GM18502 (cell line): Measurements from ENCODE around the gene HTT.

Source experiments
- ATAC-seq: cut with Tn5 transposase; IDR thresholded peaks from one replicate; pipeline ENCODE4 v1.9.1; 2021; ENCODE audit warnings: mild to moderate bottlenecking; ENCODE audit not compliant: unreplicated experiment, poor library complexity

Gene HTT

DNA sequence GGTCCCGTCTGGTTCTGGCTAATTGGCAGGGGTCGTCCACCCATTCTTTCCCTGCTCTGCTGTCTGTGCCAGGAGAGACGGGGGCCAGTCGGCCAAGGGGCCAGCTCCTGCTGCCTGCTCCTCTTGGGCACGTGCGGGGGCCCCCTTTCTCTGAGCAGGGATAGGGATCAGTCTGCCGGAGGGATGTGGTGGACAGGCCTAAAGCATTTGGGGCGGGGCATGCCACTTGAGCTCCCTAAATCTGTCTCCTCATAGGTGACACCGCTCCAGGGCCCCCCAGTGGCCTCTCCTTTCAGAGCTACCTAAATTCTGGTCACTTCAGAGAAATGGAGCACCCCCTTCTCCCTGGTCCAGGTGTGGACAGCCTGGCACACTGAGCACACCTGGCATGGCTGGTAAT lies 170.3 kb downstream of the HTT start:
- ATAC-seq, result no peak

DNA sequence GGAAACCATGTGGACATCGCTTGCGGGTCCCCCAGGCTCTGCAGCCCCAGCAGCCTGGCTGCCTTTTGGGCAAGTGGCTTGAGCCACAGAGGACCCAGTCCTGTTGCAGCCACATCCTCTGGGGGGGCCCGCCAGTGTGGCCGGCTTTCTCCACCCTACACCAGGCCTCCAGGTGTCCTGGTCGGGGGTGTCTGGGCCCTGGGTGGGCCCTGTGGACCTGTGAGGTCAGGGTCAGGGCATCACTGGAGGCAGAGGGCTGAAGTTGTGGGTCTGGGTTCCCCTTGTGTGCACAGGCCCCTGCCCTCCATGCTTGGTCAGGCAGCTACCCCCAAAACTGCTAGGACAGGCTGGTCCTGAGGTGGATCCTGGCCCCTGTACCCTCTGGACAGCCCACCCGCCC lies 171.2 kb downstream of the HTT start:
- ATAC-seq, result no peak

DNA sequence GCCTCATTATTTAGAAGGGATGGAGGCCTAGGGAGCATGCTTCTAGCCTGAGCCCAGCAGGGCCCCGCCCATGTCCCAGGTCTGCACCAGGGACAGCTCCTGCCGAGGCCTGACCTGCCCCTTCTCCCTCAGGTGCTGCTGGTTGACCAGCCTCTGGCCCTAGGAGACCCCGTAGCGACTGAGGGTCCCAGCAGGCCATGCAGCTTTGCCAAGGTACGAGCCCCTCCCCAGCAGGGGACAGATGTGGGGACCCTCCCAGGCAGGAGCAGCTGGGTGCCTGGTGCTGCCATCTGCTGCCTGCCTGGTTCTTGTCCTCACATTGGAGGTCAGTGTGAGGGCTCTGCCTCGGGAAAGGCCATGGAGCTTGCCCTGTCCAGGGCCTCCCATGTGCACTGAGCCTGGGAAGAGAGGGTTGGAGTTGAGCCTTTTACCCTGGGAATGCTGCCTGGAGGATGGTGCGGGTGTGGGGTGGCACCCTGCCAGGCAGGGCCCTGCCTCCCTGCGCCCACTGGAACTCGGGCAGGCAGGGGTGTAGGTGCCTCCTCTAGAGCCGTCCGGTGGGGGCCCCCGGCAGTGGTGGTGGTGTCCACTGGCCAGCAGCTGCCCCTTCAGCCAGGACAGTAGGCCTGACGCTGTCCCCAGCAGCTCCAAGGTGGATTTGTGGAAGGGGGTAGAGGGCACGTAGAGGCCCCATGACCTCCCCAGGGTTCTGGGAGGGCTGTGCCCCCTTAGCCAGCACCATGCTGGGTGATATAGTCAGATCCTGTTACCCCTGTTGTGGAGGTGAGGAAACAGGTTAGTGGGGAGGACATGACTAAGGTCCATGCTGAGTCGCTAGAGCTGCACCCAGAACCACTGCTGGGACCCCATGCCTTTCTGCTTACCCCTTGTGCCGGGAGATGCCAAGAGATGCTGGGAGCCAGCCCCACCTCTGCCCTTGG lies 172.2 kb downstream of the HTT start:
- no peak for ATAC-seq

GRCh38 chr4:3247399-3248177 lies 173.1 kb downstream of the HTT start:
- ATAC-seq, result no peak

DNA sequence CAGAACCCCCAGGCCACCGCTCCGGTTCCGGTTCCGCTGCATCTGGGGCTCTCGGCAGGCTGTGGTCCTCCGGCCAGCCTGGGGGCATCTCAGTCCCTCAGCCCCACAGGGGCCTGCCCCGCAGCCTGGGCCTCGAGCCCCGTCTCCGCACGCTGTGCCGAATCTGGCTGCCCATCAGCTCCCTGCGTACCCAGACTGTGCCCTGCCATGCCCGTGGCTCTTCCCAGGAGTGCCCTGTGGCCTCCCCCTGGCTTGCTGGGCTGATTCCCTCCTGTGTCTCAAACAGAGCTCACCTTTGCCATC lies 173.6 kb downstream of the HTT start:
- ATAC-seq, result no peak

- ATAC-seq, result no peak
These were observed 174.6 kb downstream of the HTT start, which contains the start of gene MSANTD1 for GRCh38 chr4:3248811-3249661. Gene MSANTD1, plus strand, starts transcription at chr4:3249159. Its CDS starts 64 bp downstream, at chr4:3249223.

- ATAC-seq, result no peak
These were observed 175.4 kb downstream of the HTT start for GRCh38 chr4:3249711-3250437.

- no peak for ATAC-seq
These were observed 176.0 kb downstream of the HTT start for GRCh38 chr4:3250438-3250955.

DNA sequence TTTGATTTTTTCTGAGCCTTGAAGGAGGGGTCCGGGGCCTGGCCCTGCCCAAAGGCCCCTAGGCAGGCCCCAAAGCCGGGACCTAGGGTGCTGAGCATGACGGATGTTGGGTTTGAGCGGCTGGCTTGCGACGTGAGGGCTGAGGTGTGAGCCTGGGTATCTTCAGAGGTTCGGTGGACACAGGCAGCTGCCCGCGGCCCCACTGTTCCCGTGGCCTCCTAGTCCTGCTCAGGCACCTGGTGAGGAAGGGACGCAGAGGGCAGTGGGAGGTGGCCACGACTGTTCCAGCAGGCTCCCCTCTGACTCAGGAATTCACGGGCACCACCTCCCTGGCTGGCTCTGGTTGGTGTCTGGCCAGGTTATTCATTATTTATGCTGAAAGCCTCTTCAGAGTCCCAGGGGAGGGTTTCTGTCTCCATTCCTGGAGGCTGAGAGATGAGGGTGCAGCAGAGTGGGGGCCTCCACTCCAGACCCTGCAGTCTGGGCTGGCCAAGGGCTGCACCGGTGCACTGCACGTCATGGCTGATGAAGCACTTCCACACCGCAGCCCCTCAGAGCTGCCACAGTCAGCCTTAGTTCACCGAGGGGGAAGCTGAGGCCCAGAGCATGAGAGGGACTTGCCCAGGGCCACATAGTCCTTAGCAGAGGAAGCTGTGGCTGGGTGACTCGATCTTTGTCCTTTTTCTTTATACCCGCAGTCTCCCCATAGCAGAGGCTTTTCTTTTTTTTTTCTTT lies 176.6 kb downstream of the HTT start:
- no peak for ATAC-seq

- ATAC-seq, result no peak
These were observed 177.4 kb downstream of the HTT start for GRCh38 chr4:3251691-3252479.

GRCh38 chr4:3252480-3252828 lies 178.0 kb downstream of the HTT start:
- ATAC-seq, result no peak

GRCh38 chr4:3252831-3253641 lies 178.6 kb downstream of the HTT start:
- no peak for ATAC-seq

DNA sequence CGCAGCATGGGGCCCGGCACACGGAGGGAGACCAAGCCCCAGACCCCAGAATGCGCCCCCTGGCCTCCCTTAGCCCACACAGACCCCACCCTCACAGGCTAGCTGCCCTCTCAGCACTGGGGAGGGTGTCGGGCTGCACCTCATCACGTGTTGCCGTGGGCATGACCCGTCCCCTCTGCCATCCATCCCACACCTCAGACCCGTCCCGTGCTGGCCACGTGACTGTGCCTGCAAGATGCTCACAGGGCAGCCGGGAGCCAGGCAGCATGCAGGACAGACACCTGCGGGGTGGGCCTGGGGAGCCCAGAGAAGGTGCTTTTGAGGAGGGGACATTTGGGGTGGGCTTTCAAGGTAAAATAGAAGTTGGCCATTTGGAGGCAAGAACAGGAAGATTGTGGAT lies 179.3 kb downstream of the HTT start:
- ATAC-seq, result no peak

DNA sequence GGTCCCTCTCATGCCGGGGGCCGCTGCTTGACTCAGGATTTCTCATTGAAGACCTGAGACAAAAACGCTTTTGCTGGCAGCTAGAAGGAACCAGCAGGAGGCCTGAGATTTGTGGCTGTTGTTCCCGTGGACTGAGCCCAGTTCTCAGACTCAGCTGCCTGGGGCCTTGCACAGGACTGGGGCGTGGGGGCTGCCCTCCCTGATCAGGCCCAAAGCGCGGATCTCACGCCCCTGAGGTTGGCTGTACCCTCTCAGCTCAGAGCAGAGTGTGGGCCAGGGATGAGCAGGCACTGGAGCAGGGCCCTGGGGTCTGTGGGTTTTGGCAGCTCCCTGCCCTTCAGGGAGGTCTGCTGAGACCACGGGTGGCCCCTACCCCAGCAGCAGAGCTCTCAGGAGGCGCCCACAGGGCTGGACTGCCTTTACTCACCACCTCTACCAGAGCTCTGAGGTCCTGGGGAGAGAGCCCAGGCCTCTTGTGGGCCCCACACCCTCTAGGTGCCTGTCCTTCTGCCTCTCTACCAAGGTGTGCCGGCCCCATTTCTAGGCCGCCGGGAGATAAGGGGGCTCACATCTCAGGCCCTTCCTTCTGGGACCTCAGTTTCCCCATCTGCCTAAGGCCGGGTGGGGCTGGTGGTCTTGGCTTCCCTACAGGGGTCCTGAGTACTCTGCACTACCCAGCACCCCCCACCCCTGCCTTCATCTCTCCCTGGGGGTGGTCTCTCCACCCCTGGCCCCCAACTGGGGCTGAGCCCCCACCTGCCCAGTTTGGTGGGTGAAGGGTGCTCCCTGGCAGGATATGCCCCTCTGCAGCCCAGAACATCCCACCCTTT lies 180.0 kb downstream of the HTT start:
- no peak for ATAC-seq

GRCh38 chr4:3255611-3256186 lies 181.2 kb downstream of the HTT start:
- ATAC-seq, result no peak
